BLaER1 treated with 17β-estradiol and CSF1 and Interleukin-3, amounts not matched to agents 10 nM and 100 nM (cell line): ENCODE data around the gene ARHGAP4.

Experiments
- H3K27ac ChIP-seq, 11 experiments: shearing (Covaris generic); formaldehyde crosslinking; 2 replicates each; pipeline ENCODE4 v1.8.1; 2022
- H3K27me3 ChIP-seq, 11 experiments: shearing (Covaris generic); formaldehyde crosslinking; 2 replicates each; pipeline ENCODE4 v1.8.1; 2022
- H3K36me3 ChIP-seq, 11 experiments: shearing (Covaris generic); formaldehyde crosslinking; 2 replicates each; pipeline ENCODE4 v1.8.1; 2022
- H3K4me1 ChIP-seq, 10 experiments: shearing (Covaris generic); formaldehyde crosslinking; 2 replicates each; pipeline ENCODE4 v1.8.1; 2022
- H3K4me2 ChIP-seq, 11 experiments: shearing (Covaris generic); formaldehyde crosslinking; 2 replicates each; pipeline ENCODE4 v1.8.1; 2022
- H3K4me3 ChIP-seq, 10 experiments: shearing (Covaris generic); formaldehyde crosslinking; 2 replicates each; pipeline ENCODE4 v1.8.1; 2022
- H3K9ac ChIP-seq, 11 experiments: shearing (Covaris generic); formaldehyde crosslinking; 2 replicates each; pipeline ENCODE4 v1.8.1; 2022
- H3K9me3 ChIP-seq, 11 experiments: shearing (Covaris generic); formaldehyde crosslinking; replicated peaks in 1 of 11; 2 replicates each; pipeline ENCODE4 v1.8.1; 2022
- H4K20me1 ChIP-seq, 11 experiments: shearing (Covaris generic); formaldehyde crosslinking; 2 replicates each; pipeline ENCODE4 v1.8.1; 2022
- Cebpa-rat ChIP-seq, 11 experiments: shearing (Covaris generic); IDR thresholded peaks; 2 replicates each; pipeline ENCODE4 v1.8.1; 2022

Gene ARHGAP4

DNA sequence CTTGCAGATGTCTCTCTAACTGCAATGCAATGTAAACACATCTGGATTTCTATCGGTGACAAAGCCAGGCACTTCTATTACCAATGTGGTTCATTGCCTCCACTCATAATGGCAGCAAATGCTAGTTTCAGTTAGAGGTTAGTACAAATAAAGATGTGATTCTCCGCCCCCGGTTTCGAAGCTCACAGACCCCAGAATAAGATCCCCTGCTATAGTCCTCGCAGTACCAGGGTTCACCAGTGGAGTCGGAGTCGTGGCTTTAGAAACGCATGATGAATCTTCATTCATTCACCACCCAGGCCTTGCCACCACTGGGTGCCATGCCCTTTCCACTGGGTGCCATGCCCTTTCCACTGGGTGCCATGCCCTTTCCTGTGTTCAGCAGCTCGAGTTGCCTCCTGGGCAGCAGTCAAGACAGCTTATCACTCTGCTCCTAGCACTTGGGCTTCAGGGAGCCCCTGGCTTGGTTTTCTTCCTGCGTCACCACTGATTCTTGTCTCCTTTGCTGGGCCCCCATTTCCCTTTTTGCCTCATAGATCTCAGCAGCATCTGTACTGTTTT lies 12.2 kb upstream of the ARHGAP4 start:
- Histone ChIP-seq H4K20me1 (peaks cover 14 to 89% (median 66%) of the 10 kb centered on the region in 11 experiments; a peak in 21 of 22 replicates), H3K27ac (no peak overlapping the region), H3K36me3 (peaks cover 0 to 33% (median 1%) of the 10 kb centered on the region in 11 experiments; a peak in 7 of 22 replicates), H3K4me2 (no peak overlapping the region), H3K4me3 (no peak overlapping the region), H3K4me1 (peaks cover 39 to 57% (median 48%) of the 10 kb centered on the region in 10 experiments), H3K9ac (no peak overlapping the region), H3K9me3 (0 out of 22 replicates have a peak, but pooled peaks cover 0 to 4% (median 0%) of the 10 kb centered on the region in 11 experiments), H3K27me3 (peaks cover 86 to 95% (median 92%) of the 10 kb centered on the region in 11 experiments)
- no peak for TF ChIP-seq Cebpa-rat (IDR thresholded peaks at IDR 0.05)

DNA sequence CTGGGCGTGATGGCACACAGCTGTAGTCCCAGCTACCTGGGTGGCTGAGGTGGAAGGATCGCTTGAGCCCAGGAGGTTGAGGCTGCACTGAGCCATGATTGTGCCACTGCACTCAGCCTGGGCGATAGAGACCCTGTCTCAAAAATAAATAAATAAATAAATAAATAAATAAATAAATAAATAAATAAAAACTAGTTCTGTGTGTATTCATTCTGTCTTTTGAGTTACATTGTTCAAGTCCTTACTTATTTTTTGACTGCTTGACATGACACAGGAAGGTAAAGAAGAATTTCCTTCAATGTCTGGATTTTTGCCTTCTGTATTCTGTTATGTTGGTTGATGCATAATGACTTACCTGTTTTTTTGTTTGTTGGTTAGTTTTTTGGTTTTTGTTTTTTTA lies 11.0 kb upstream of the ARHGAP4 start:
- H4K20me1 ChIP-seq: peaks cover 27 to 89% (median 68%) of the 10 kb centered on the region in 11 experiments; a peak in 21 of 22 replicates
- no peak overlapping the region for H3K4me3 ChIP-seq
- no peak for TF ChIP-seq Cebpa-rat (IDR thresholded peaks at IDR 0.05)
- H3K9me3 ChIP-seq: 0 out of 22 replicates have a peak, but pooled peaks cover 0 to 4% (median 0%) of the 10 kb centered on the region in 11 experiments
- H3K27me3 ChIP-seq: peaks cover 86 to 95% (median 92%) of the 10 kb centered on the region in 11 experiments
- H3K36me3 ChIP-seq: peaks cover 7 to 29% (median 14%) of the 10 kb centered on the region in 11 experiments; a peak in 20 of 22 replicates
- 0 out of 22 replicates have a peak overlapping the region, but pooled peaks of 1 of the 11 experiments have one; percentile 7 for H3K4me2 ChIP-seq
- no peak overlapping the region for H3K27ac ChIP-seq
- H3K4me1 ChIP-seq: peaks cover 40 to 57% (median 45%) of the 10 kb centered on the region in 10 experiments
- no peak overlapping the region for H3K9ac ChIP-seq

DNA sequence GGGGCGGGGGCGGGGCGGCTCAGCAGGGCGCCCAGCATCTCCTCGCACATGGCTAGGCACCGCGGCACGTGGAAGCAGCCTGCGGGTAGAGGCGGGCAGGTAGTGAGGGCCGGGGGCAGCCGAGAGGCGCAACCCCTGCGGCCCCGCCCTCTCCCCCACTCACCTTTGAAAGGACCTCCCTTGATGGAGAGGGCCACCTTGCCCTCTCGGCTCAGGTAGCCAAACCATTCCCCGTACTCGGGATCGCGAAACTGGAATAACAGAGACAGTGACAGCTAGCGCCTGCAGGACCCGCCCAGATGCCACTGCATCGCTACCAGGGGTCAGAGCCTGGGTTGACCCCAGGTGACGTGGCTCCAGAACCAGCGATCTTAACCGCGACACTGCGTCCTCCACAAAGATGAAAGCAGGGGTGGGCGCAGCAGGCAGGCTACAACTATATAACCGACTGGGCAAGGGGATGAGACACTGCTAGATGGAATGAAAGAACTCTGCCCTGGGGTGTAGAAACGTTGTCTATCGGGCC lies 9.3 kb upstream of the ARHGAP4 start:
- TF ChIP-seq Cebpa-rat (IDR thresholded peaks at IDR 0.05): no peak
- peak overlapping the region in 9 of 11 experiments; percentile 25 to 91 (median 62); a peak in 15 of 22 replicates for H3K9ac ChIP-seq
- peak overlapping the region; percentile 65 to 89 (median 78) for H3K4me2 ChIP-seq
- peaks cover 43 to 92% (median 76%) of the 10 kb centered on the region in 11 experiments for H4K20me1 ChIP-seq
- H3K4me3 ChIP-seq: peak overlapping the region in 9 of 10 experiments; percentile 24 to 87 (median 78); a peak in 17 of 20 replicates
- peaks cover 35 to 60% (median 48%) of the 10 kb centered on the region in 10 experiments for H3K4me1 ChIP-seq
- H3K9me3 ChIP-seq: 0 out of 22 replicates have a peak, but pooled peaks cover 0 to 4% (median 0%) of the 10 kb centered on the region in 11 experiments
- peak overlapping the region in 8 of 11 experiments; percentile 46 to 75 (median 62); a peak in 16 of 22 replicates for H3K27ac ChIP-seq
- peaks cover 17 to 35% (median 31%) of the 10 kb centered on the region in 11 experiments; a peak in 21 of 22 replicates for H3K36me3 ChIP-seq
- peaks cover 88 to 96% (median 93%) of the 10 kb centered on the region in 11 experiments for H3K27me3 ChIP-seq

DNA sequence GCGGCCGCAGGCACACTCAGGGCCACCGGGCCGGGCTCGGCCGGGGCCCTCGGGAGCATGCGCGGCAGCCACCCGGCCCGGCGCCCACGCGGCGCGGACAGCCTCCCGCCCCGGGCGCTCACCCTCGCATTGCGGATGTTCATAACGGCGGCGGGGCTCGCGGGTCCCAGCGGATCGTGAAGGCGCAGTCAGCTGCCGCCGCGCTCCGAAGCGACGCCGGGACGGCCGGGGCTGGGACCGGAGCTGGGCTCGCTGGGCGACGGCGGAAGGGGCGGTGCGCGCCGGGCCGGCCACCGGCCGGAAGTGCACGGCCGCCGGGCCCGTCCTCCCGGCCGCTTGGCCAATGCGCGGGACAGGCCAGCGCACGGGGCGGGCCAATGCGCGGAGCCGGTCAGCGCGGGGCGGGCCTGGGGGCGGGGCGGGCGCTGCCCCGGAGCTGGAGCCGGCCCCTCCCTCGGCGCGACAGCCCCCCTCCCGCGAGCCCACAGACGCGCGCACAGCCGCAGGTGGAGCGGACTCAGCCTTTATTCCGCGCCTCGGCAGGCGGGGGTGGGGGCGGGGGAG lies 8.8 kb upstream of the ARHGAP4 start, which contains the start of gene NAA10:
Gene NAA10, minus strand, starts transcription at position 276 of the 564 bp plus-strand sequence. Its CDS starts 133 bp downstream, at position 143.
- H3K4me1 ChIP-seq: peaks cover 35 to 60% (median 48%) of the 10 kb centered on the region in 10 experiments
- H3K36me3 ChIP-seq: peaks cover 21 to 38% (median 35%) of the 10 kb centered on the region in 11 experiments; a peak in 21 of 22 replicates
- peaks cover 88 to 96% (median 93%) of the 10 kb centered on the region in 11 experiments for H3K27me3 ChIP-seq
- peak within 1 kb of the TSS; percentile 66 to 87 (median 78) for H3K4me3 ChIP-seq
- H3K9me3 ChIP-seq: 0 out of 22 replicates have a peak, but pooled peaks cover 0 to 4% (median 0%) of the 10 kb centered on the region in 11 experiments
- peak within 1 kb of the TSS; percentile 81 to 96 (median 87) for H3K4me2 ChIP-seq
- H3K27ac ChIP-seq: peak within 1 kb of the TSS; percentile 32 to 89 (median 82)
- peak within 1 kb of the TSS; percentile 79 to 92 (median 85) for H3K9ac ChIP-seq
- no peak for TF ChIP-seq Cebpa-rat (IDR thresholded peaks at IDR 0.05)
- H4K20me1 ChIP-seq: peaks cover 49 to 92% (median 76%) of the 10 kb centered on the region in 11 experiments

DNA sequence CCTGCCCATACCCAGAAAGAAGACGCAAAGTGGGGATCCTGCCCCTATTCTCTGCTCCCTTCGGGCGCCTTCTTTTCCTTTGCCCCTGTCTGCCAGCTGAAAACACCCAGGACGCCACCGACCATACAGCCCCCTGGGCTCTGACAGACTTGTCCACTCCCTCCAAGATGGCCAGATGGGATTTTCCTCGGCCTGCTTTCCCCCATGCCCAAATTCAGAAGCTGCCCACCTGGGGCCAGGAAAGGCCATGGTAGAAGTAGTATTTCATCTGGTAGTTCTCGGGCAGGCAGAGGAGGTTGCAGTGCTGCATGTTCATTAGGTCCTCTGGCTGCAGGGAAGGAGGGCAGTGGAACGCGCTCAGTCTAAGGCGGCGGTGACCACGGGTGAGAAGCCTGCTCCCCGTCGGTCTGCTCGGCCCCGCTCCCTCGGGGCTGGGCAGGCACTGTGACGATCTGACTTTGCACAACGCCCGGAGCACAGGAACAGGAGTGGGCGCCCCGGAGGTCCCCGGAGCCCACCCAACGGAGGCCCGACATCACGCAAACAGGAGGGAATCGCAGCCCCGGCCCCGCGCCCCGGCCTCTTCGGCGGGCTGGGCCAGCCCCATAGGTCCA lies 8.2 kb upstream of the ARHGAP4 start:
- Histone ChIP-seq H3K9me3 (0 out of 22 replicates have a peak, but pooled peaks cover 0 to 4% (median 0%) of the 10 kb centered on the region in 11 experiments), H3K4me1 (peaks cover 35 to 60% (median 48%) of the 10 kb centered on the region in 10 experiments), H3K36me3 (peaks cover 26 to 42% (median 38%) of the 10 kb centered on the region in 11 experiments; a peak in 21 of 22 replicates), H3K4me3 (peak overlapping the region; percentile 66 to 87 (median 78)), H3K27ac (peak overlapping the region; percentile 32 to 89 (median 82)), H3K27me3 (peaks cover 84 to 95% (median 91%) of the 10 kb centered on the region in 11 experiments), H4K20me1 (peaks cover 55 to 92% (median 76%) of the 10 kb centered on the region in 11 experiments), H3K9ac (peak overlapping the region; percentile 79 to 92 (median 85)), H3K4me2 (peak overlapping the region; percentile 81 to 96 (median 87))
- TF ChIP-seq Cebpa-rat (IDR thresholded peaks at IDR 0.05): no peak

DNA sequence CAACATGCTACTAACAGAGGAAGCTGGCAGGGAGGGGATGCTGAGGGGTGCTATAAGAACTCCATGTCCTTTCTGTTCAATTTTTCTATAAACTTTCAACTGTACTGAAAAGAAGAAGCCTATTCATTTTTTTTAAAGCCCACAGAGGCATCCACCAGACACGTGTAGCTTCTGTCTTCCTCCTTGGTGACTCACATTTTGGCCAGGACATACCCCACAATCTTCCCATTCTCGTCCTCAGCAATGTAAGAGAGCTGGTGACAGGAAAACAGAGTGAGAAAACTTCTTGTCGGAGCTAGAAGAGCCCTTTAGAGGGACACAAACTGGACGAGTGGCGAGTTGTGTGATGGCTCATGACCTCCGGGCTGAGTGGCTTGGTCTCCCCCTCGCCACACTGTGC lies 7.7 kb upstream of the ARHGAP4 start:
- Histone ChIP-seq H3K36me3 (peaks cover 25 to 42% (median 38%) of the 10 kb centered on the region in 11 experiments; a peak in 21 of 22 replicates), H3K9me3 (0 out of 22 replicates have a peak, but pooled peaks cover 0 to 4% (median 0%) of the 10 kb centered on the region in 11 experiments), H3K9ac (peak overlapping the region; percentile 79 to 92 (median 85)), H3K4me3 (peak overlapping the region; percentile 66 to 87 (median 78)), H4K20me1 (peaks cover 60 to 93% (median 76%) of the 10 kb centered on the region in 11 experiments), H3K4me2 (peak overlapping the region; percentile 81 to 96 (median 87)), H3K27me3 (peaks cover 79 to 91% (median 86%) of the 10 kb centered on the region in 11 experiments), H3K4me1 (peaks cover 38 to 62% (median 51%) of the 10 kb centered on the region in 10 experiments), H3K27ac (peak overlapping the region in 10 of 11 experiments; percentile 65 to 89 (median 82); a peak in 20 of 22 replicates)
- TF ChIP-seq Cebpa-rat (IDR thresholded peaks at IDR 0.05): no peak

DNA sequence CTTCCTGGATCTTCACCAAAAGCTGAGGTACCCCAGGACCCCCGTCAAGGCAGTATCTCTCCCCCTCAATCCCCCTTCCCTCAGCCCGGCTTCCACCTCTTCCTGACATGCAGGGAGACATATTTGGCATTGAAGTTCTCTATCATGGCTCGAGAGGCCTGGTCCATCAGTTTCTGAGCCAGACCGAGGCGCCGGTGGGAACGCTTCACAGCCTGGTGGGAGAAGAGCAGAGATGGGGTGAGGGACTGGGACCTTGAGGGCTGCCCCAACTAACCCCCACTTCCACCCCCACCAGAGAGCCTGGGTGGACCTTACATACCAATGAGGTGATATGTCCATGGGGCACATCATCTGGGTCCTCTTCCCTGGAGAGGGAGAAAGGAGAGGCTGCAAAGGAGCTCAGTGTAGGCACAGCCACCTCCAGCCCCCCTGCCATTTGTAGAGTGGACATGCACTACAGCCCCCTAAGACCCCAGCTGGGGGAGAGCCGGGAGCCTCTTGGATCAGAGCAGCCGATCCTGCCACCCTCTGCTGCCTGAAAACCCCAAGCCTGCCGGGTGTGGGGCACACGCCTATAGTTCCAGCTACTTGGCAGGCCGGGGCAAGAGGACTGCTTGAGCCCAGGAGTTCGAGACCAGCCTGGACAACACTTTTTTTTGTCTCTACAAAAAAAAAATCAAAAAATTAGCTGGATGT lies 6.3 kb upstream of the ARHGAP4 start:
- Histone ChIP-seq H4K20me1 (peaks cover 68 to 91% (median 82%) of the 10 kb centered on the region in 11 experiments), H3K9ac (peak overlapping the region in 8 of 11 experiments; percentile 6 to 64 (median 33); a peak in 10 of 22 replicates), H3K4me2 (peak overlapping the region in 7 of 11 experiments; percentile 50 to 96 (median 87); a peak in 8 of 22 replicates), H3K9me3 (peaks cover 0 to 4% (median 0%) of the 10 kb centered on the region in 11 experiments; a peak in 1 of 22 replicates), H3K36me3 (peaks cover 25 to 42% (median 38%) of the 10 kb centered on the region in 11 experiments; a peak in 21 of 22 replicates), H3K4me1 (peaks cover 45 to 71% (median 58%) of the 10 kb centered on the region in 10 experiments), H3K4me3 (no peak overlapping the region), H3K27me3 (peaks cover 66 to 81% (median 76%) of the 10 kb centered on the region in 11 experiments), H3K27ac (peak overlapping the region in 4 of 11 experiments; percentile 4 to 100 (median 10); a peak in 5 of 22 replicates)
- TF ChIP-seq Cebpa-rat (IDR thresholded peaks at IDR 0.05): no peak
